GM12878 (cell line): ENCODE measurements around the gene DUOXA1. TPM values are rescaled to one million over a fixed set of nuclear protein-coding genes. Genes with fewer than 3 reads are reported as not detected.

Source experiments
- BHLHE40 ChIP-seq, 2 experiments: fragments of 450-650 bp in 1 of 2; IDR thresholded peaks; 2 replicates each; pipeline ENCODE4 v1.6.1; 2011 to 2017; ENCODE audit warnings: low read depth in 2 of 2, borderline replicate concordance in 1 of 2, improper control_type of control experiment in 1 of 2, low read length in 1 of 2, mild to moderate bottlenecking in 1 of 2
- CHD4 ChIP-seq: fragments of 200-600 bp; sonication (generic); IDR thresholded peaks from 2 replicates; pipeline ENCODE4 v1.6.1; 2016; ENCODE audit warnings: mild to moderate bottlenecking
- CREM ChIP-seq: IDR thresholded peaks from 2 replicates; pipeline ENCODE4 v1.6.1; 2014; ENCODE audit warnings: antibody characterized with exemption, low read depth
- DPF2 ChIP-seq: fragments of 450-650 bp; IDR thresholded peaks from 2 replicates; pipeline ENCODE4 v1.6.1; 2017; ENCODE audit warnings: mild to moderate bottlenecking
- ELK1 ChIP-seq: IDR thresholded peaks from 2 replicates; pipeline ENCODE4 v1.6.1; 2012; ENCODE audit warnings: low read depth, low read length, improper control_type of control experiment
- ETV6 ChIP-seq, 2 experiments: fragments of 450-650 bp in 1 of 2; IDR thresholded peaks in 1 of 2; conservative IDR thresholded peaks in 1 of 2; 2 replicates each; pipeline ENCODE4 v1.6.1; 2014; ENCODE audit warnings: antibody characterized with exemption in 1 of 2, borderline replicate concordance in 1 of 2, low read depth in 1 of 2, mild to moderate bottlenecking in 1 of 2, moderate library complexity in 1 of 2
- HCFC1 ChIP-seq: fragments of 150-350 bp; IDR thresholded peaks from 2 replicates; pipeline ENCODE4 v1.6.1; 2014; ENCODE audit warnings: low read length
- HDAC2 ChIP-seq: fragments of 200-600 bp; sonication (generic); IDR thresholded peaks from 2 replicates; pipeline ENCODE4 v1.6.1; 2017
- IRF4 ChIP-seq: IDR thresholded peaks from 2 replicates; pipeline ENCODE4 v1.6.1; 2011; ENCODE audit warnings: low read depth, low read length
- MLLT1 ChIP-seq: fragments of 450-650 bp; IDR thresholded peaks from 2 replicates; pipeline ENCODE4 v1.6.1; 2016; ENCODE audit warnings: mild to moderate bottlenecking
- MYB ChIP-seq: fragments of 150-350 bp; IDR thresholded peaks from 2 replicates; pipeline ENCODE4 v1.6.1; 2014; ENCODE audit warnings: mild to moderate bottlenecking, low read depth, low read length, borderline replicate concordance
- MYC ChIP-seq: IDR thresholded peaks from 2 replicates; pipeline ENCODE4 v1.6.1; 2011; ENCODE audit warnings: mild to moderate bottlenecking, low read length, moderate library complexity, inconsistent platforms; ENCODE audit not compliant: insufficient read depth, insufficient replicate concordance, insufficient read length, severe bottlenecking
- NBN ChIP-seq: fragments of 450-650 bp; IDR thresholded peaks from 2 replicates; pipeline ENCODE4 v1.6.1; 2016
- NR2F1 ChIP-seq: fragments of 450-650 bp; conservative IDR thresholded peaks from 2 replicates; pipeline ENCODE4 v1.6.1; 2017; ENCODE audit warnings: mild to moderate bottlenecking
- POU2F2 ChIP-seq: IDR thresholded peaks from 3 replicates; pipeline ENCODE4 v1.6.1; 2011; ENCODE audit warnings: low read depth, mild to moderate bottlenecking, low read length, borderline replicate concordance
- RCOR1 ChIP-seq: conservative IDR thresholded peaks from 2 replicates; pipeline ENCODE4 v1.6.1; 2012; ENCODE audit warnings: low read depth, low read length, improper control_type of control experiment
- RFX5 ChIP-seq: IDR thresholded peaks from 2 replicates; pipeline ENCODE4 v1.6.1; 2011; ENCODE audit warnings: low read depth, low read length, improper control_type of control experiment
- SIN3A ChIP-seq: IDR thresholded peaks from 2 replicates; pipeline ENCODE4 v1.6.1; 2012; ENCODE audit warnings: low read depth, low read length, improper control_type of control experiment
- SMAD1 ChIP-seq: fragments of 450-650 bp; IDR thresholded peaks from 2 replicates; pipeline ENCODE4 v1.6.1; 2018; ENCODE audit warnings: mild to moderate bottlenecking, low read depth; ENCODE audit not compliant: partially characterized antibody
- SRF ChIP-seq, 2 experiments: IDR thresholded peaks; 2 replicates each; pipeline ENCODE4 v1.6.1; 2011; ENCODE audit warnings: low read depth in 2 of 2, low read length in 2 of 2, mild to moderate bottlenecking in 1 of 2, moderate library complexity in 1 of 2
- TCF3 ChIP-seq: IDR thresholded peaks from 2 replicates; pipeline ENCODE4 v1.6.1; 2012; ENCODE audit warnings: low read depth, mild to moderate bottlenecking, low read length, borderline replicate concordance; ENCODE audit not compliant: insufficient read depth
- WRNIP1 ChIP-seq: IDR thresholded peaks from 2 replicates; pipeline ENCODE4 v1.6.1; 2011; ENCODE audit warnings: low read depth, low read length, improper control_type of control experiment, borderline replicate concordance
- polyA plus RNA-seq, 11 experiments: library from polyadenylated mRNA; depleted of rRNA in 4 of 11; unstranded in 6 of 11; stranded (reverse) in 5 of 11; fragments of >200 nt; fragmentation: Nextera tagmentation in 4 of 11; fragmentation: Illumina TruSeq in 1 of 11; extraction: Ambion mirVana in 4 of 11; extraction: Trizol in 1 of 11; gene quantifications; 1 replicate in 1 of 11; 2 replicates in 10 of 11; pipeline versions ENCODE4 v1.2.1 to v1.2.3, GENCODE V29; 2011 to 2016; ENCODE audit warnings: inconsistent platforms in 2 of 11, missing spikeins in 2 of 11, low read depth in 1 of 11
- total RNA-seq, 4 experiments: library from RNA; depleted of rRNA in 3 of 4; stranded (reverse); fragments of >200 nt in 3 of 4; fragmentation: Illumina TruSeq in 1 of 4; extraction: Trizol in 1 of 4; gene quantifications; 2 replicates each; pipeline versions ENCODE4 v1.2.1 to v1.2.3, GENCODE V29; 2013 to 2021
- TF ChIP-seq, protein P1 (sequence below): fragments of 450-650 bp; IDR thresholded peaks from 2 replicates; pipeline ENCODE4 v1.6.1; 2017; ENCODE audit warnings: mild to moderate bottlenecking, moderate library complexity

Gene DUOXA1
- total and polyA plus RNA-seq, 10 of the 15 experiments (the other 5 are each of a cell fraction or from before 2014, with no cell fraction given) = 0.08 TPM; not detected in 9

- TF ChIP-seq, protein P1, sequence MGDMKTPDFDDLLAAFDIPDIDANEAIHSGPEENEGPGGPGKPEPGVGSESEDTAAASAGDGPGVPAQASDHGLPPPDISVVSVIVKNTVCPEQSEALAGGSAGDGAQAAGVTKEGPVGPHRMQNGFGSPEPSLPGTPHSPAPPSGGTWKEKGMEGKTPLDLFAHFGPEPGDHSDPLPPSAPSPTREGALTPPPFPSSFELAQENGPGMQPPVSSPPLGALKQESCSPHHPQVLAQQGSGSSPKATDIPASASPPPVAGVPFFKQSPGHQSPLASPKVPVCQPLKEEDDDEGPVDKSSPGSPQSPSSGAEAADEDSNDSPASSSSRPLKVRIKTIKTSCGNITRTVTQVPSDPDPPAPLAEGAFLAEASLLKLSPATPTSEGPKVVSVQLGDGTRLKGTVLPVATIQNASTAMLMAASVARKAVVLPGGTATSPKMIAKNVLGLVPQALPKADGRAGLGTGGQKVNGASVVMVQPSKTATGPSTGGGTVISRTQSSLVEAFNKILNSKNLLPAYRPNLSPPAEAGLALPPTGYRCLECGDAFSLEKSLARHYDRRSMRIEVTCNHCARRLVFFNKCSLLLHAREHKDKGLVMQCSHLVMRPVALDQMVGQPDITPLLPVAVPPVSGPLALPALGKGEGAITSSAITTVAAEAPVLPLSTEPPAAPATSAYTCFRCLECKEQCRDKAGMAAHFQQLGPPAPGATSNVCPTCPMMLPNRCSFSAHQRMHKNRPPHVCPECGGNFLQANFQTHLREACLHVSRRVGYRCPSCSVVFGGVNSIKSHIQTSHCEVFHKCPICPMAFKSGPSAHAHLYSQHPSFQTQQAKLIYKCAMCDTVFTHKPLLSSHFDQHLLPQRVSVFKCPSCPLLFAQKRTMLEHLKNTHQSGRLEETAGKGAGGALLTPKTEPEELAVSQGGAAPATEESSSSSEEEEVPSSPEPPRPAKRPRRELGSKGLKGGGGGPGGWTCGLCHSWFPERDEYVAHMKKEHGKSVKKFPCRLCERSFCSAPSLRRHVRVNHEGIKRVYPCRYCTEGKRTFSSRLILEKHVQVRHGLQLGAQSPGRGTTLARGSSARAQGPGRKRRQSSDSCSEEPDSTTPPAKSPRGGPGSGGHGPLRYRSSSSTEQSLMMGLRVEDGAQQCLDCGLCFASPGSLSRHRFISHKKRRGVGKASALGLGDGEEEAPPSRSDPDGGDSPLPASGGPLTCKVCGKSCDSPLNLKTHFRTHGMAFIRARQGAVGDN = peak; percentile 88
- TF ChIP-seq CREM = peak; percentile 31
- TF ChIP-seq SIN3A = no peak
- no peak for TF ChIP-seq MYB
- TF ChIP-seq TCF3 = 0 out of 2 replicates have a peak, but pooled peaks have one; percentile 36
- 0 out of 2 replicates have a peak, but pooled peaks have one; percentile 37 for TF ChIP-seq WRNIP1
- TF ChIP-seq RFX5 = no peak
- TF ChIP-seq IRF4 = no peak
- TF ChIP-seq CHD4 = no peak
- no peak for TF ChIP-seq MYC
- TF ChIP-seq BHLHE40 (IDR thresholded peaks at IDR 0.05; ENCODE audit: borderline replicate concordance in 1 of 2, low read depth in 2 of 2, low read length in 1 of 2) = no peak; a peak in 2 of 4 replicates
- no peak for TF ChIP-seq RCOR1
- peak; percentile 20; the same call in 2 of the 3 replicates for TF ChIP-seq POU2F2
- peak; percentile 75 for TF ChIP-seq DPF2
- no peak for TF ChIP-seq ELK1
- 0 out of 4 replicates have a peak, but pooled peaks of 1 of the 2 experiments have one; percentile 19 for TF ChIP-seq SRF (IDR thresholded peaks at IDR 0.05; ENCODE audit: low read depth in 2 of 2, low read length in 2 of 2)
- no peak; the same call in none of the 2 replicates for TF ChIP-seq HCFC1
- TF ChIP-seq NBN = no peak
- TF ChIP-seq MLLT1 = 0 out of 2 replicates have a peak, but pooled peaks have one; percentile 35
- 0 out of 2 replicates have a peak, but pooled peaks have one; percentile 44 for TF ChIP-seq HDAC2
- TF ChIP-seq NR2F1 = peak; percentile 55
- no peak for TF ChIP-seq ETV6 (conservative IDR thresholded peaks at IDR 0.05 in 1 of 2, IDR thresholded peaks at IDR 0.05 in 1 of 2; ENCODE audit: borderline replicate concordance in 1 of 2, low read depth in 1 of 2)
- no peak for TF ChIP-seq SMAD1
Observed at GRCh38 chr15:45166834-45167630, 37.4 kb upstream of the DUOXA1 start (continued).
